Upper lobe of right lung (tissue), 1 donor: ENCODE results near the gene CDK4. TPM values are rescaled to one million over a fixed set of nuclear protein-coding genes. Genes with fewer than 3 reads are reported as not detected.

Source experiments
- ATAC-seq: fragments of 200-7000 bp; cut with Tn5 transposase; one replicate; pipeline ENCODE4 v1.9.1; 2020; ENCODE audit warnings: mild to moderate bottlenecking, moderate library complexity
- DNase-seq: peaks from one replicate; pipeline ENCODE4 v3.0.0-alpha.2; 2020
- H3K27ac ChIP-seq: fragments of 200-600 bp; one replicate; pipeline ENCODE4 v1.8.0; 2022
- H3K27me3 ChIP-seq: fragments of 200-600 bp; one replicate; pipeline ENCODE4 v1.8.0; 2022; ENCODE audit warnings: mild to moderate bottlenecking
- H3K36me3 ChIP-seq: fragments of 200-600 bp; one replicate; pipeline ENCODE4 v1.8.0; 2022
- H3K4me1 ChIP-seq: fragments of 200-600 bp; one replicate; pipeline ENCODE4 v1.8.0; 2022
- H3K4me3 ChIP-seq: fragments of 200-600 bp; one replicate; pipeline ENCODE4 v1.8.0; 2022; ENCODE audit warnings: mild to moderate bottlenecking
- H3K9me3 ChIP-seq: fragments of 200-600 bp; one replicate; pipeline ENCODE4 v1.8.0; 2022
- CTCF ChIP-seq: fragments of 200-600 bp; IDR thresholded peaks from one replicate; pipeline ENCODE4 v1.8.0; 2022; ENCODE audit warnings: antibody characterized with exemption
- intact Hi-C: fragments of 100-400 bp; cut with DNase I; formaldehyde crosslinking; loops from one replicate; pipeline ENCODE4 v1.11.0; 2022
- total RNA-seq: library from RNA; stranded (reverse); fragmentation: NEBNext Ultra II Directional; extraction: Animal tissue kit (Norgen Biotek cat#: 25700); gene quantifications from one replicate; pipeline ENCODE4 v1.2.1, GENCODE V29; 2021
- donor health status: DM: no; HTN: yes; CAD: no; lungs with severe emphysema.

The CDK4 gene
- total RNA-seq, 1 donor from 2014 or later, result 77.6 TPM

- no peak for TF ChIP-seq CTCF
- Histone ChIP-seq H3K9me3 (no peaks in the 10 kb centered on the region), H3K4me3 (no peak overlapping the region), H3K27me3 (peaks cover 46% of the 10 kb centered on the region), H3K4me1 (peaks cover 27% of the 10 kb centered on the region), H3K27ac (no peak overlapping the region), H3K36me3 (peaks cover 14% of the 10 kb centered on the region)
- DNase-seq, result no peak
- intact Hi-C loops, result no loop called here
- no peak for ATAC-seq
Measured at GRCh38 chr12:57762463-57762862, 10.4 kb upstream of the CDK4 start.

GRCh38 chr12:57761391-57761998, 9.4 kb upstream of the CDK4 start:
- peaks cover 24% of the 10 kb centered on the region for H3K4me1 ChIP-seq
- peaks cover 40% of the 10 kb centered on the region for H3K27me3 ChIP-seq
- peaks cover 14% of the 10 kb centered on the region for H3K36me3 ChIP-seq
- no peak overlapping the region for H3K27ac ChIP-seq
- DNase-seq (no peak), ATAC-seq (no peak)
- no peak for TF ChIP-seq CTCF
- intact Hi-C loops, result no loop called here
- no peaks in the 10 kb centered on the region for H3K9me3 ChIP-seq
- H3K4me3 ChIP-seq, result no peak overlapping the region

GRCh38 chr12:57760347-57760982, 8.4 kb upstream of the CDK4 start:
- Histone ChIP-seq H3K27ac (no peak overlapping the region), H3K9me3 (no peaks in the 10 kb centered on the region), H3K4me3 (no peak overlapping the region), H3K27me3 (peaks cover 33% of the 10 kb centered on the region), H3K36me3 (peaks cover 14% of the 10 kb centered on the region), H3K4me1 (peaks cover 22% of the 10 kb centered on the region)
- TF ChIP-seq CTCF, result no peak
- DNase-seq (no peak), ATAC-seq (no peak)
- intact Hi-C loops, result no loop called here

GRCh38 chr12:57759360-57759980, 7.4 kb upstream of the CDK4 start:
- TF ChIP-seq CTCF, result peak; percentile 47
- peaks cover 23% of the 10 kb centered on the region for H3K27me3 ChIP-seq
- H3K4me1 ChIP-seq, result peaks cover 14% of the 10 kb centered on the region
- peaks cover 14% of the 10 kb centered on the region for H3K36me3 ChIP-seq
- no peak overlapping the region for H3K4me3 ChIP-seq
- ATAC-seq, result no peak
- H3K9me3 ChIP-seq, result no peaks in the 10 kb centered on the region
- intact Hi-C loops, result no loop called here
- no peak overlapping the region for H3K27ac ChIP-seq
- no peak for DNase-seq

GRCh38 chr12:57758552-57759359, 6.6 kb upstream of the CDK4 start:
- intact Hi-C loops, result no loop called here
- Histone ChIP-seq H3K4me1 (peaks cover 17% of the 10 kb centered on the region), H3K27ac (no peak overlapping the region), H3K36me3 (peaks cover 14% of the 10 kb centered on the region), H3K27me3 (peaks cover 16% of the 10 kb centered on the region), H3K9me3 (no peaks in the 10 kb centered on the region), H3K4me3 (no peak overlapping the region)
- no peak for TF ChIP-seq CTCF
- no peak for ATAC-seq
- DNase-seq, result no peak
